GM12875 (cell line): ENCODE measurements around the gene LRRK1.

Source experiments
- H3K4me3 ChIP-seq: one replicate; pipeline ENCODE4 v1.5.1; 2011; ENCODE audit warnings: low read depth, low read length, control low read depth
- CTCF ChIP-seq: IDR thresholded peaks from 2 replicates; pipeline ENCODE4 v1.5.1; 2011; ENCODE audit warnings: low read depth, mild to moderate bottlenecking, control low read depth, inconsistent platforms, low read length, moderate library complexity, borderline replicate concordance; ENCODE audit not compliant: insufficient read depth

The LRRK1 gene

DNA sequence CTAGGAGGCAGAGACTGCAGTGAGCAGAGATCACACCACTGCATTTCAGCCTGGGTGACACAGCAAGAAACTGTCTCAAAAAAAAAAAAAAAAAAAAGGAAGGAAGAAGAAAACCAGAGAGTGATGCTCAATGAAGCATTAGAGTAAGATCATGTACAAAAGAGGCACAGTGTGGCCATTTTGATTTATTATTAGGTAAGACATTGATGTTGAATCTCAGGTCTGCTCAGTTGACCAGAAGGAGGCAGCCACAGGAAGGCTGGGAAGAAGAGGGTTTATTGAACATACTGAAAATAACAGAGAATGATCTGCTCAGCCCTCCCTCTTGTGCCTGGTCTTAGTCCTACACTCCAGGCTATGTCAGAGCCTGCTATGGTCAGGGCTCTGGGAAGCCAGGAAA is 15.6 kb downstream of the LRRK1 start:
- no peak overlapping the region for H3K4me3 ChIP-seq
- TF ChIP-seq CTCF: 0 out of 2 replicates have a peak, but pooled peaks have one; percentile 26

DNA sequence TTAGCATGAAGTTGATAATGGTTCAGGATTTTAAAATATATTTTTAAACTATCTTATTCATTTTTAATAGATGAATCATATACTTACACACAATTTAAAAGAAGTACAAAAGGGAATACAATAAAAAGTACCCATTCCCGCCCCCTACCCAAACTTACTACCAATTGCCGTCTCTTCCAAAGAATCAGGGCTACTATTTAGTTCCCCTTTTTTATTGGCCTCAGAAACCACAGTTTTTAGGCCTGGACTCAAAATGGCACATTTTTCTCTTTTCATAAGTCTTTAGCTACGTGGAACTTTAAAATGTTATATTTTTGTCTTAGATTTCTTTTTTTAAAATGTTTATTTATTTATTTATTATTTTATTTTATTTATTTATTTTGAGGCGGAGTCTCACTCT is 18.0 kb downstream of the LRRK1 start:
- TF ChIP-seq CTCF: no peak

GRCh38 chr15:100939791-100940190 is 20.6 kb downstream of the LRRK1 start:
- no peak overlapping the region for H3K4me3 ChIP-seq
- TF ChIP-seq CTCF: no peak

More for the DNA sequence above, 18.0 kb downstream of the LRRK1 start:
- no peak overlapping the region for H3K4me3 ChIP-seq

- H3K4me3 ChIP-seq: peak overlapping the region; percentile 31
- TF ChIP-seq CTCF: no peak
These were observed 21.7 kb downstream of the LRRK1 start for GRCh38 chr15:100940767-100941379.

DNA sequence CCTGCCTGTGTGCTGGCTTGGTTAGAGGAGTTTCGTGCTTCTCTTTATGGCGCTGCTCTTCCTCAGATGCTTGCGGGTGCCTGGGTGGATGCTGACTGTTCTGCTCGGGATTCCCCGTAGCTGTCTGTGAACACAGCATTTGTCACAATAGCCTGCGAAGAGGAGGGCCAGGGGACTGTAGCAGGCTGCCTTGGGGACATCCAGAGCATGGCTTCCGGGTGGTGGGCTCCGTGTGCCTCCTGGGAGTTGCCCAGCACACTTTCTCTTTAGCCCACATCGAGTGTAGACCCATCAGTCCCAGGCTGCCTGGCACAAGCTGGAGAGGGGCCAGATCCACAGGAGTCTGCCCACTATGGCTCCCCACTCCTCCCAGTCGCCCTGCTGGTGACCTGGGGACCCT is 22.4 kb downstream of the LRRK1 start:
- TF ChIP-seq CTCF: no peak
- no peak overlapping the region for H3K4me3 ChIP-seq

DNA sequence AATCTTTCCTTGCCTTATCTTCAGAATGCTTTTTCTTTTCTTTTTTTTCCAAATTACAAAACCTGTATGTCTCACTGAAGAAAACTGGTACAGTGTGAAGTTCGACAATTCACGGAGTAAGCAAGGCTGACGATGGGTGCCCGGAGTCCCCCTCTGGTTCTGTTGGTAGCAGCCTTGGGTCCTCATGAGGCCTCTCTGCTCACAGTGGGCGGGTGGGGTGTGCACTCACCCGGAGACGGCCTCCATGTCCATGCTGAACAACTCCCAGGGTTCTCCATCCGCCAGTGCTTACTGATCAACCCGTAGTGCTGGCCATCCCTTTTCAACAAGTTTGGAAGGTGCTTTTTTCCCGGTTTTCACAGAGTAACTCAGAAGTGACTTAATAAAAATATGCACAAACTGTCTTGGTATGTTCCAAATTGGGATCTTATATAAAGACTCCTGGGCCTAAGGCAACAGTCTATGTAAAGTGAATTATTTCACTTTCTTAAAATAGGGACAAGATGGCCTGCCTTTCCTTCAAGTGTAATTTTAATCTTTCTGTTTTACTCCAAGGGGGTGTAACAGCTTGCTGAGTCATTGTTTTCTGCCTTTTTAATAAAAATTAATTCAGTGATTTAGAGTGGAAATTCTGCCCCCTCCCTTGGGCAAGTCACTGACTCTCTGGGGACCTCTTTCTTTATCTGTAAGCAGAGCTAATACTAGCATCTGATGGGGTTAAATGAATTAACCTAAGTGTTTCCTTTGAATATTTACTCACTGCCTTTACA is 23.7 kb downstream of the LRRK1 start:
- H3K4me3 ChIP-seq: peak overlapping the region; percentile 10
- no peak for TF ChIP-seq CTCF

DNA sequence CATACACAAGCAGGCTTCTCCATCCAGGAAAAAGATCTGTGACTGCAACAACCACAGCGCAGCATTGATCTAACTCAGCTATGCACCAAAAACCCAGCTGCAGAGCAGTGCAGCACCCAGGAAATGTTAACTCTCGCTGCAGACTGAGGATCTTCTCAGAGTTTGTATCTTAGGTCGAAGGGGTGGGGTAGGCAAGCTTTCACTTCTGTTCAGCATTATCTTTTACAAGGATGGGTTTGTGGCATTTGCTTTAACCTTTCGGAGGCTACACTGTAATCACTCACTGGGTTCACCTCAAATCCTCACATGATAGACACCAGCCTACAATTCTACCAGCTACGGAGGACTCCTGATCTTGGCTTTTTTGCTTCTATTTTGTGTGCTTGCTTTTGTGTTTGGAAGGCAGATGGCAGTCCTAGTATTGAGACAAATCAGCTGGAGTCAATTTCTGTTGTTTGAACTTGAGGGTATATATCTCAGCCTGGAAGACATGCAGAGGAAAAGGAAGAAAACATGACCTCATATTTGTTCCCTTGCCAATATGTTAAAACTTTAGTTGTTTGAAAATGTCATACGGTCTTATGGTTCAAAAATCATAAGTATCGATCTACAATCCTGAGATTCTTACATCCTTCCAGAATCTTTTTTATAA is 25.2 kb downstream of the LRRK1 start:
- TF ChIP-seq CTCF: no peak
- H3K4me3 ChIP-seq: no peak overlapping the region
